Measurements from ENCODE around the gene PAGE3. TPM values are rescaled to one million over a fixed set of nuclear protein-coding genes. Genes with fewer than 3 reads are reported as not detected.

Gene PAGE3
- total RNA-seq, result not detected in 2 replicates

- H3K4me3 ChIP-seq (ENCODE audit: low read depth, low read length), result no peak within 1 kb of the TSS
- no peak for TF ChIP-seq CTCF (IDR thresholded peaks at IDR 0.05; ENCODE audit: insufficient read depth, low read depth, low read length)
- DNase-seq (ENCODE audit: low read depth), result no peak
Observed at GRCh38 chrX:55264816-55265215, at the start of gene PAGE3. Gene PAGE3 (minus strand): TSS chrX:55264916. CDS start chrX:55263903, 1,013 bp downstream.

- DNase-seq (ENCODE audit: low read depth), result no peak
- H3K4me3 ChIP-seq (ENCODE audit: low read depth, low read length), result no peak overlapping the region
- no peak for TF ChIP-seq CTCF (IDR thresholded peaks at IDR 0.05; ENCODE audit: insufficient read depth, low read depth, low read length)
Observed at GRCh38 chrX:55312655-55313054, 47.9 kb upstream of the PAGE3 start.

GRCh38 chrX:55290963-55291362, 26.2 kb upstream of the PAGE3 start:
- no peak for DNase-seq (ENCODE audit: low read depth)
- no peak for TF ChIP-seq CTCF (IDR thresholded peaks at IDR 0.05; ENCODE audit: insufficient read depth, low read depth, low read length)
- no peak overlapping the region for H3K4me3 ChIP-seq (ENCODE audit: low read depth, low read length)

GRCh38 chrX:55279832-55280231, 15.1 kb upstream of the PAGE3 start:
- no peak for TF ChIP-seq CTCF (IDR thresholded peaks at IDR 0.05; ENCODE audit: insufficient read depth, low read depth, low read length)
- H3K4me3 ChIP-seq (ENCODE audit: low read depth, low read length), result no peak overlapping the region
- DNase-seq (ENCODE audit: low read depth), result no peak

GRCh38 chrX:55260806-55261205, 3.9 kb downstream of the PAGE3 start:
- TF ChIP-seq CTCF (IDR thresholded peaks at IDR 0.05; ENCODE audit: insufficient read depth, low read depth, low read length), result no peak
- no peak overlapping the region for H3K4me3 ChIP-seq (ENCODE audit: low read depth, low read length)
- no peak for DNase-seq (ENCODE audit: low read depth)

GRCh38 chrX:55253528-55253927, 11.2 kb downstream of the PAGE3 start:
- H3K4me3 ChIP-seq (ENCODE audit: low read depth, low read length), result no peak overlapping the region
- DNase-seq (ENCODE audit: low read depth), result no peak
- no peak for TF ChIP-seq CTCF (IDR thresholded peaks at IDR 0.05; ENCODE audit: insufficient read depth, low read depth, low read length)

GRCh38 chrX:55240788-55241340, 23.9 kb downstream of the PAGE3 start:
- TF ChIP-seq CTCF (IDR thresholded peaks at IDR 0.05; ENCODE audit: insufficient read depth, low read depth, low read length), result no peak
- DNase-seq (ENCODE audit: low read depth), result no peak
- H3K4me3 ChIP-seq (ENCODE audit: low read depth, low read length), result no peak overlapping the region

All from fibroblast of villous mesenchyme (primary cell).